ENCODE data around the gene YKT6. TPM values are rescaled to one million over a fixed set of nuclear protein-coding genes. Genes with fewer than 3 reads are reported as not detected.

YKT6 gene
- polyA plus RNA-seq, 1 donor (not counting 4 experiments of a cell fraction or from before 2014, with no cell fraction given) = 148 TPM

- Histone ChIP-seq H3K4me1 (ENCODE audit: control insufficient read depth, extremely low read depth, insufficient read depth, low read length) (no peaks in the 10 kb centered on the region), H3K9me1 (ENCODE audit: control insufficient read depth, extremely low read depth, insufficient read depth, low read length) (no peaks in the 10 kb centered on the region), H3K27me3 (ENCODE audit: control insufficient read depth, extremely low read depth, insufficient read depth, low read length) (no peaks in the 10 kb centered on the region), H3K36me3 (ENCODE audit: control insufficient read depth in 2 of 2, extremely low read depth in 1 of 2, insufficient read depth in 2 of 2, low read length in 2 of 2) (peaks cover 22 to 41% of the 10 kb centered on the region in 2 experiments), H3K4me2 (ENCODE audit: control insufficient read depth, extremely low read depth, insufficient read depth, low read depth, low read length) (no peak overlapping the region), H3K9me3 (ENCODE audit: control insufficient read depth, low read depth, low read length) (no peaks in the 10 kb centered on the region), H3K4me3 (ENCODE audit: control insufficient read depth in 2 of 3, extremely low read depth in 1 of 3, insufficient read depth in 2 of 3, low read depth in 1 of 3, low read length in 3 of 3) (no peak overlapping the region), H3K27ac (ENCODE audit: control insufficient read depth, insufficient read depth, low read length) (no peak overlapping the region), H3K79me2 (ENCODE audit: control insufficient read depth, insufficient read depth, low read length) (no peaks in the 10 kb centered on the region), H3K9ac (ENCODE audit: control insufficient read depth, extremely low read depth, insufficient read depth, low read length) (no peak overlapping the region), H4K20me1 (ENCODE audit: control insufficient read depth, extremely low read depth, insufficient read depth, low read length) (peaks cover 2% of the 10 kb centered on the region), H2AFZ (ENCODE audit: control insufficient read depth, low read length) (no peak overlapping the region)
- DNase-seq (ENCODE audit: low read depth, low spot score) (no peak), FAIRE-seq (no peak)
- dilution Hi-C loops (cut with MboI; ENCODE audit: extremely low pct_ligation_motif_present, low sequenced_read_pairs) = no loop called here
- TF ChIP-seq EZH2 (IDR thresholded peaks at IDR 0.05; ENCODE audit: low read length) (no peak), CTCF (optimal IDR thresholded peaks at IDR 0.05 in 1 of 3, IDR thresholded peaks at IDR 0.05 in 1 of 3, conservative IDR thresholded peaks at IDR 0.05 in 1 of 3; ENCODE audit: extremely low read depth in 1 of 3, insufficient read depth in 2 of 3, low read length in 3 of 3) (no peak)
These were observed 12.6 kb downstream of the YKT6 start for GRCh38 chr7:44213206-44213876.

GRCh38 chr7:44213877-44214388, 13.2 kb downstream of the YKT6 start:
- Histone ChIP-seq H3K9me3 (ENCODE audit: control insufficient read depth, low read depth, low read length) (no peaks in the 10 kb centered on the region), H3K4me3 (ENCODE audit: control insufficient read depth in 2 of 3, extremely low read depth in 1 of 3, insufficient read depth in 2 of 3, low read depth in 1 of 3, low read length in 3 of 3) (no peak overlapping the region), H3K79me2 (ENCODE audit: control insufficient read depth, insufficient read depth, low read length) (no peaks in the 10 kb centered on the region), H3K9ac (ENCODE audit: control insufficient read depth, extremely low read depth, insufficient read depth, low read length) (no peak overlapping the region), H4K20me1 (ENCODE audit: control insufficient read depth, extremely low read depth, insufficient read depth, low read length) (peaks cover 2% of the 10 kb centered on the region), H3K9me1 (ENCODE audit: control insufficient read depth, extremely low read depth, insufficient read depth, low read length) (no peaks in the 10 kb centered on the region), H2AFZ (ENCODE audit: control insufficient read depth, low read length) (no peak overlapping the region), H3K4me1 (ENCODE audit: control insufficient read depth, extremely low read depth, insufficient read depth, low read length) (no peaks in the 10 kb centered on the region), H3K27ac (ENCODE audit: control insufficient read depth, insufficient read depth, low read length) (no peak overlapping the region), H3K27me3 (ENCODE audit: control insufficient read depth, extremely low read depth, insufficient read depth, low read length) (no peaks in the 10 kb centered on the region), H3K36me3 (ENCODE audit: control insufficient read depth in 2 of 2, extremely low read depth in 1 of 2, insufficient read depth in 2 of 2, low read length in 2 of 2) (peaks cover 19 to 35% of the 10 kb centered on the region in 2 experiments), H3K4me2 (ENCODE audit: control insufficient read depth, extremely low read depth, insufficient read depth, low read depth, low read length) (no peak overlapping the region)
- no peak for TF ChIP-seq EZH2 (IDR thresholded peaks at IDR 0.05; ENCODE audit: low read length)
- TF ChIP-seq CTCF (optimal IDR thresholded peaks at IDR 0.05 in 1 of 3, IDR thresholded peaks at IDR 0.05 in 1 of 3, conservative IDR thresholded peaks at IDR 0.05 in 1 of 3; ENCODE audit: extremely low read depth in 1 of 3, insufficient read depth in 2 of 3, low read length in 3 of 3) = no peak
- no peak for DNase-seq (ENCODE audit: low read depth, low spot score)
- no peak for FAIRE-seq
- dilution Hi-C loops (cut with MboI; ENCODE audit: extremely low pct_ligation_motif_present, low sequenced_read_pairs) = no loop called here

Measured in keratinocyte (primary cell).